Measurements from ENCODE around the gene SECISBP2L.
"Not testable (repeated sequence)": the region's sequence is repeated elsewhere in the genome, so short reads cannot be mapped to it uniquely, and the experiment has no call there.

Gene SECISBP2L

DNA sequence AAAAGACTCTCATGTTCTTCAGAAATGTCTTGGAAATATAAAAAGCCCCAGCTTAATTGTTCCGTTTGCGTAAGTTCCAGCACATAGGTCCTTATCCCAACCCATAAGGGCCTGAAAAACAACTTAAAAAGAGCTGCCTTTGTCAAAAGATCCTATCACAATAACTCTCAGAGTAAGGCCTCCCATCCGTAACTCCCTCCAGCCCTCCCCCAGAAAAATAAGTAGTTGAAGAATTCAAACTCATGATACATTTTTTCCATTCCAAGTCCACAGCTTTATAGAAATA, 38.0 kb upstream of the SECISBP2L start:
- no peak for DNase-seq (ENCODE audit: low read depth)
- TF ChIP-seq, protein P1, sequence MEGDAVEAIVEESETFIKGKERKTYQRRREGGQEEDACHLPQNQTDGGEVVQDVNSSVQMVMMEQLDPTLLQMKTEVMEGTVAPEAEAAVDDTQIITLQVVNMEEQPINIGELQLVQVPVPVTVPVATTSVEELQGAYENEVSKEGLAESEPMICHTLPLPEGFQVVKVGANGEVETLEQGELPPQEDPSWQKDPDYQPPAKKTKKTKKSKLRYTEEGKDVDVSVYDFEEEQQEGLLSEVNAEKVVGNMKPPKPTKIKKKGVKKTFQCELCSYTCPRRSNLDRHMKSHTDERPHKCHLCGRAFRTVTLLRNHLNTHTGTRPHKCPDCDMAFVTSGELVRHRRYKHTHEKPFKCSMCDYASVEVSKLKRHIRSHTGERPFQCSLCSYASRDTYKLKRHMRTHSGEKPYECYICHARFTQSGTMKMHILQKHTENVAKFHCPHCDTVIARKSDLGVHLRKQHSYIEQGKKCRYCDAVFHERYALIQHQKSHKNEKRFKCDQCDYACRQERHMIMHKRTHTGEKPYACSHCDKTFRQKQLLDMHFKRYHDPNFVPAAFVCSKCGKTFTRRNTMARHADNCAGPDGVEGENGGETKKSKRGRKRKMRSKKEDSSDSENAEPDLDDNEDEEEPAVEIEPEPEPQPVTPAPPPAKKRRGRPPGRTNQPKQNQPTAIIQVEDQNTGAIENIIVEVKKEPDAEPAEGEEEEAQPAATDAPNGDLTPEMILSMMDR (conservative IDR thresholded peaks at IDR 0.05; ENCODE audit: low read depth, low read length): no peak
- H3K4me3 ChIP-seq (ENCODE audit: low read depth, low read length): no peak overlapping the region

DNA sequence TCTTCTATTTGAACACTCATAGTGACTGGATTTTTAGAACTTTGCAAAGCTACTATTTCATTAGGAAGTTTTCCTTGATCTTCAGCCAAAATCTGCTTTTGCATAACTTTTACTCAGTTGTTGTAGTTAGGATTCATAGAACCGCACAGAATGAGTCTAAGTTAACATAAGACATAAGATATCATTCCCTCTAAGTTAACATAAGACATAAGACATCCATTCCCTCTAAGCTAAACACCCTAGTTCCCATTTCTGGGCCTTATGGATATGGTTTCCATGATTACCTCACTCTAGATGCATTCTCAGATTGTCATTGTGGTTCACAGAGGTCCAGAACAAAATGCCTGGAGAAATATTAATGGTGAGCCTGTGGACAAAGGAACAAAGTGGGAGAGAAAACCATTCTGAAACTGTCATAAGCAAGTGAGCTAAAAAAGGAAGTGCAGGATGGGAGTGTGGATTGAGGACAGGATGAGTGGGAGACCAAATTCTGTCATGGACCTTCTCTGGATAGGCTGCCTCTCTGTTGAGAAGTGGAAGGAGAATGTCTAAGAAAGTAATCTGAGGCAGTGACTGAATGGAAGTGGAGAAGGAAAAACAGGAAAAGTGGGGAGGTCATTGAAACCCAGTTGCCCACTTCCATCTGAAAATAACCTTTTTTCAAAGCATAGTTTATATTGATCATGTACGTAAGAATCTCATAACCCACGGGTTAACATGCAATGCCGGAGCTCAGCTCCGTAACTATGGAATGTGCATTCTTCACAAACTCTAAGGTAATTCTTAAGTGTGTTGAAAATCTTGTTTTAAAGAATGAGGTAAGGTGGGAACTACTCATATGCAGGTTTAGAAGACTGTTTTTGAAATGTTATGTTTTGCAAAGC, 37.4 kb upstream of the SECISBP2L start:
- H3K4me3 ChIP-seq (ENCODE audit: low read depth, low read length): no peak overlapping the region
- peak; percentile 43 for DNase-seq (ENCODE audit: low read depth)

DNA sequence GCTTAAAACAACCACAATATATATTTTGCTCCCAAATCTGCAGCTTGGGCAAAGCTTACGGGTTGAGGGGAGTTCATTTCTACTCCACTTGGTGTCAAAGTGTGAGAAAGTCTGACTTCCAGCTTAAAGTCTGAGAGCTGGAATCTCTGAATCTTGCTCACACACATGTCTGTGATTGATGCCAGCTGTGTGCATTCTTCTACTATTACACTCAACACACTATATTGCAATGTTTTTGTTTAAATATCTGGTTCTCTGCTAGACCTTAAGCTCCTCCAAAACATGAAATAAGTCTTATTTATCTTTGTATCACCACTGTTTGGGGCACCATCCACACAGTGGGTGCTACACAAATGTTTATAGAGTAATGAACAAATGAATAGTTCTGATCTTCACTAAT, 36.7 kb upstream of the SECISBP2L start:
- H3K4me3 ChIP-seq (ENCODE audit: low read depth, low read length): no peak overlapping the region
- DNase-seq (ENCODE audit: low read depth): peak; percentile 76
- TF ChIP-seq, protein P1 (conservative IDR thresholded peaks at IDR 0.05; ENCODE audit: low read depth, low read length): no peak

More for the DNA sequence above, 37.4 kb upstream of the SECISBP2L start:
- TF ChIP-seq, protein P1 (conservative IDR thresholded peaks at IDR 0.05; ENCODE audit: low read depth, low read length): no peak

DNA sequence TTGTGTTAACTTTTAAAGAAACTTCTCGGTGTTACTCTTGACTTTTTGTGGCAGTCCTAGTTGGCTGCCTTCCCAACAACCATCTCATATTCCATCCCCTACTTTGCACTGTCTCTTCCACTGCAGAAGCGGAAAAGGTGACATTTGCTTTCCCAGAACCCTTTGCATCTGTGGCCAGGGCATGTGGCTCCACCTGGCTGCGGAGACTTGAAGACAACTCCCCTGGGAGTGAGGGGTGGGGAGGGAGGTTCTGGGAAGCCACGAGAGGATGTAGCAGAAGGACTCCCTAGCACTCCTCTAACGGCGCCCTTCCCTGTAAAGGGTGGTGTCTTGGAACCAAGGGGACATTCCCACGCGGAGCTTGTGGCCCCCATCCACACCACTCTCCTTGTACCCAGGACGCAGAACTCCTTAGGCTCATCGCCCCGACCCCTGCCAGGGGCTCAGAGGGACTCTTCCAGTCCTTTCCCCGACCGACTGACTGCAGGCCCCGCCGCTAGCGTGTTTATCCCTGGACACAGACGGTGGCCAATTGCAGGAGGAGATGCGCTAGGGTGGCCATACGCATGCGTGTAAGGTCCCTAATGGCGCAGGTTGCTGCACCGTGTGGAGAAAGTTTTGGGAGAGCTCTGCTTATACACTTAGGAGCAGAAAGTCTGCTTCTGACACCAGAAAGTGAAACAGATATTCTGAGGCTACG, 33.2 kb upstream of the SECISBP2L start:
- TF ChIP-seq, protein P1 (conservative IDR thresholded peaks at IDR 0.05; ENCODE audit: low read depth, low read length): no peak
- no peak overlapping the region for H3K4me3 ChIP-seq (ENCODE audit: low read depth, low read length)
- DNase-seq (ENCODE audit: low read depth): no peak

DNA sequence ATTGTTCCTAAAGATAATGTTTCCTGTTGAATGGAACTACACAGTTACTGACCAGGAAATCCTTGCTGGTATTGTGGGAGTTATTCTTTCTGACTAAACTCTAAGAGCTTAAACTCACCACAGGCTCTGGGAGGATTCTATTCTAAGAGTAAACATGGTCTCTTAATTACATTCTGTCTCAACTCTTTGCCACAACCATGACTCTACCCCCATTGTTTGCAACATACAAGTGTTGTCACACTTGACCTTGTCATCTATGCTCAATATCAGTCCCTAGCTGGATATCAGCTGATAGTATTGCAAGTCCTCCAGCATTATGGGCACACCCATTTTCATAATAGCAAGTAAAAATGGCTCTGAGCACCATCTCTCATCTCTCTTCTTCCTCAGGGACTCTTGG, 29.6 kb upstream of the SECISBP2L start:
- TF ChIP-seq, protein P1 (conservative IDR thresholded peaks at IDR 0.05; ENCODE audit: low read depth, low read length): no peak
- DNase-seq (ENCODE audit: low read depth): no peak
- H3K4me3 ChIP-seq (ENCODE audit: low read depth, low read length): no peak overlapping the region

DNA sequence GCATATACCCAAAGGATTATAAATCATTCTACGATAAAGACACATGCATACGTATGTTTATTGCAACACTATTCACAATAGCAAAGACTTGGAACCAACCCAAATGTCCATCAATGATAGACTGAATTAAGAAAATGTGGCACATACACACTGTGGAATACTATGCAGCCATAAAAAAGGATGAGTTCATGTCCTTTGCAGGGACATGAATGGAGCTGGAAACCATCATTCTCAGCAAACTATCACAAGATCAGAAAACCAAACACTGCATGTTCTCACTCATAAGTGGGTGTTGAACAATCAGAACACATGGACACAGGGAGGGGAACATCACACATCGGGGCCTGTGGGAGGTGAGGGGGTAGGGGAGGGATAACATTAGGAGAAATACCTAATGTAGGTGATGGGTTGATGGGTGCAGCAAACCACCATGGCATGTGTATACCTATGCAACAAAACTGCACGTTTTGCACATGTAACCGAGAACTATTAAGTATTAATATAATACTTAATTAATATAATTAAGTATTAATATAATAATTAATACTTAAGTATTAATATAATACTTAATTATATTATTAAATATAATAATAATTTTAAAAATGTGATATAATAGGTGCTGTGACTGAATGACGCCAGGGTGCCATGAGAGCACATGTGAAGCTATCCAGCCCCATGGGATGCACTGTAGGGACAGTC, 28.5 kb upstream of the SECISBP2L start:
- not testable (repeated sequence) for H3K4me3 ChIP-seq (ENCODE audit: low read depth, low read length); DNase-seq (ENCODE audit: low read depth)

DNA sequence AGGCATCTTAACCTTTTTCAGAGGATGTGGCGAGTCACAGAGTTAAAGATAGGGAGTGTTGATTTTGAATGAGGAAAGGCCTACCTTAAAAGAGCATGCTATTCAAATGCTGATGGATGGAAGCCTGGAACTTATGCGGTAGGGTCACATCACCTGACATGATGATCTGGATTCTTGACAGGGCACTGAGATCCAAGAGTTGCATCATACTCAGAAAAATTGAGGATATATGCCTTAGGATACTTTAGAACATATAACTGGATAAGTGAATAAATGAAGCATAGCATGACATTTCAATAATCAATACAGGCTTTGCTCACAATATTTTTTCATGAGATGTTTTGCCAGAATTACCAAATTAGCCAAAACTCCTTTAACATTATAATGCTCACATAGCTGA, 20.1 kb upstream of the SECISBP2L start:
- DNase-seq (ENCODE audit: low read depth): no peak
- no peak overlapping the region for H3K4me3 ChIP-seq (ENCODE audit: low read depth, low read length)
- TF ChIP-seq, protein P1 (conservative IDR thresholded peaks at IDR 0.05; ENCODE audit: low read depth, low read length): no peak
